HT-29 (cell line): ENCODE data around the gene P2RY12. TPM values are rescaled to one million over a fixed set of nuclear protein-coding genes. Genes with fewer than 3 reads are reported as not detected.

Experiments used
- DNase-seq: peaks from one replicate; pipeline ENCODE4 v3.0.0-alpha.2; 2015; ENCODE audit warnings: low spot score
- total RNA-seq: library from RNA; depleted of rRNA; stranded (reverse); fragments of >200 nt; shearing (Covaris generic); gene quantifications from 2 replicates; pipeline ENCODE4 v1.2.3, GENCODE V29; 2014; rRNA removed

Gene P2RY12
- total RNA-seq = not detected in 2 replicates

DNA sequence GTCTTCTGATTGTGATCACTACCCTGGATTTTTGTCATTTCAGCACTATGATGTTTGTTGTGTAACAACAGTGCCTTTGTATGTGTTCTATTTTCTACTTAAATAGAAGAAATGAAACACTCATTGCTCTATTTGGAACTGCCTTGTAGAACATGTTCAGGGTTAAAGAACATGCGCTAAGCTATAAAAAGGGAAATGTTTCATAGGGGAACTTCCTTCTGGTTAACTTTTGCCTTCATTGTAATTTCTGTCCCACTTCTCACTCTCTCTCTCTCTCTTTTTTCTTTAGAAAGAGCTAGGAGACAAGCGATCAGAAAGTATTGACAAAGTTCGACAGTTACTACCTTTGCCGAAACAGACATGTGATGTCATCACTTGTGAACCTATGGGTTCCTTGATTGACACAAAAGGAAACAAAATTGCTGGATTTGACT lies at the start of gene P2RY12:
Gene P2RY12 (minus strand): TSS at position 13 of the 434 bp plus-strand sequence. CDS start 45,908 bp downstream, outside the sequence.
- DNase-seq = no peak

DNA sequence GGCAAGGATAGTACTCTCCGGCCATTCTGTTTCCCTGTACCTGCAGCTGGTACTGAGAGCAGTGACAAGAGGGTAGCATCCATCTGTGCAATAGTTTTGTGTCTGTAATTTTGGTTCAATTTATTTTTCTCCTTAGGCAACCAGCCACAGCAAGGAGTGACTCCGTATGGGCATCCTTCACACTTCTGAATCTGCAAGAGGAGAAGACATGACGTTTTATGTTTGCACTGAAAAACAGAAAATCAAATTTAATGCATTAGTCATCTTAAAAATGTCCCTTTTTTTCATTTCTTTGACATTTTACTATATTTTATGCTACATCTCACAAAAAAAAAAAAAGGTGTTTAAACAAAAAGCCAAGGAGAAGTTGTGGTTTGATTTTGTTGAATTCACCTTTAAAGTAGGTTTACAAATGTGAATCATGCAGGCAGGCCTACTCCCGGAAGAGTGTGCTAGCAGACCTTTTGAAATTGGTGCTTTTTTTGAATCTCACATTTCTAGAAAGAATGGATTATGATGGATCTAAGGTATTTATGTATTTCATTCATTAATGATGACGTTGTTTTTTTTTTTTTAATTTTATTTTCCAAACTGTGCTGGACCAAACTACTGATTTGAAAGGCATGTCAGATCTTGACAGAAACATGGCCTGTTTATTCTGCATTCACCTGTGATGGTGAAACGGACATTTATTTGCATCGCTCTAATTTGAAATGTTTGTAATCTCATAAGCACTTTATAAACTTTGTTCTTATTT lies 48.2 kb upstream of the P2RY12 start:
- DNase-seq = no peak

DNA sequence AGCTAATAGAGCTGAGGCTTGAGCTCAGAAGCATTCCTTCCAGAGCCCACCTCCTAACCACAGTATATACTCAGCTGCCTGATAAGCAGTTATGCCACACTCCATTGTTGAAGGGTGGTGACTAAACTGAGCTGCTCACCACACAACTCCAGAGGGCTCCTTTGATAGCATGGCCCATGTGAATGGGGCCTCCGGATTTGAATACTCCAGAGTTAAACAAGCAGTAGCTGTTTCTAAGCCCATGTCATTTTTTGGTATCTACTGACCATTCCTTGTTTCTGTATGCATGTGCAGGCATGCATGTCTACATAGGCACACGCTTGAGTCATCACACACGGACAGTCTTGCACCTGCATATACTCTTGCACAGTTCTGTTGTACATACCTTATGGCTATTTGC lies 47.4 kb upstream of the P2RY12 start:
- DNase-seq = peak; percentile 42

DNA sequence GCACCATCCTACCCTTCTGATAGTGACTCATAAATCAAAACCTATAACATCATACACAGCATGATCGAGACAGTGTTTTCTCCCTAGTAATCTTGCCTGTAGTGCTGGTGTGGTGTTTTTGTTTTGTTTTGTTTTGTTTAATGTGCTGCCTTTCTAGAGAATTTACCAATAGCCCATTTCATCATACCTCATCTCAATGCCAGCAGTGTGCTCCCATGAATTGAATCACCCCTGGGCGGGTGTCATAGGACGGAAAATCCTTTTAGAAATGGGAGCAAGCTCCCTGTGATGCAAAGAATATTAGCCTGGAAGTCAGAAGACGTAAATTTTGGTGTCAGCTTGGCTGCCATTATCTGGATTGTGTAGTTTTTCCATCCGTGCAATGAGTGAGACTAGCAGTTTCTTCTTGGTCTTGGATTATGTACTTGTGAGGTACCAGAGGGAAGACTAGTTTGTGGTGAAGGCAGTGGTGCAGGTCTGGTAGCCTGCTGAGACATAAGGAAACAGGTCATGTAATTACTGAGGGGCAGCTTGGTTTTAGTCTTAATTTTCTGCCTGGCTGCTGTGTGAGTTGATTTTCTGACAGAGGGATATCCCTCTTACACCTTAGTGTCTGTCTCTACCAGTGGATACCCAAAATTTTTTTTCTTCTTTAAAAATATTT lies 46.4 kb upstream of the P2RY12 start:
- no peak for DNase-seq

DNA sequence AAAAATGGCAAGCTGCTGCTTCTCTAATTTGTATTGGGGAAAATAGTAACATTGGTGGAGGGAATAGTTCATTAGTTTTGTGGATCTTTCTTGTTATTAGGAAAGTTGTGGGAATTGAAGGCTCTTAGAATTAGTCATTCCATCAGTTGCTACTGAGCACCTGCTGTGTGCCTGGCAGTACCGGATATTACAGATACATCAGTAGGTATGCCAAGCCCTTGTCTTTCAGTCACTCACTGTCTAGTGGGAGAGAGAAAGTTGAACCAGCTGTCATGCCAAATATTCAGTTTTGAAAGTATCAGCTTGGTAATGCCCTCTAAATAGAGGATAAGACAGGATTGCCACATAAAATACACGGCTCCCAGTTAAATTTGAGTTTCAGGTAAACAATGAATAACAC lies 43.8 kb upstream of the P2RY12 start:
- no peak for DNase-seq

DNA sequence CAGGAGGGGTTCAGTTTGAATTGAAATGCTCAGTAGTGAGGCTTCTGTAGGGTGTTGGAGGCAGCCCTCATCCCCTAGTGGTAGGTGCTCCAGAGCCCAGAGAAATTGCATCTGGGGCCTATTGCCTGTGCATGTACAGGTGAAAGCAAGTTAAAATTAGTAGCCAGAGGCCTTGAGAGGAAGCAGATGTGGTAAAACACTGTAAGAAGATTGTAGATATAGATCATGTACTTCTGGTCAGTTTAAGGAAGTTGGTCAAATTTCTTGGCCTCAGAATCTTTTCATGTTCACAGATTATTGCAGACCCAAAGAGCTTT lies 41.7 kb upstream of the P2RY12 start:
- no peak for DNase-seq

DNA sequence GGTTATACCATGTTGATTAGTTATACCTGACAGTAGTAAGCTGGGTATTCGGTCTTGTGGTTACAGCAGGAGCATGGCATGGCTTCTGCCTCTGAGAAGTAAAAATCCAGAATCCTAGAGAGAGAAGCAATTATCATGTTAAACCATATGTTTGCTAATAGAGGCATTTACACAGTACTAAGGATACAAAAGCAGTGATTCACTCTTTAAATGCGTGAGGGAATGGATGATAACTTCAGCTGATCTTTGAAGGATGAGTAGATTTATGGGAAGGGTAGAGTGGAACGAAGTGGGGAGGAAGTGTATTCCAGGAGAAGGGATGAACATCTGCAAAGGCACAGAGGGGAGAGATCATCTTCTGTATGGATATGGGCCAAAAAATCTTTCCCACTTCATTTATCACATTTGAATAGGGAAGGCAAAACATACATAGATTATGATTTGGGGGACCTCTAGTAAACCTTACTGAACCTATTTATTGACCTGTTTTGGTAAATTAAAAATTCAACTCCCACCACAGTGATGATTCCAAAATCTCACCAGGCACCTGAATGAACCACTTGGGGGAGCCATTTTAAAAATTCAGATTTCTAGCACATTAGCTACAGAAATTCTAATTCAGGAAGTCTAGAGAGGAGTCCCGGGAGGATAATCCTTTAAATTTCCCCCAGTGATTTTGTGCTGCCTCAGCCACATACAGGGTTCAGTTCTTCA lies 41.2 kb upstream of the P2RY12 start:
- peak; percentile 52 for DNase-seq

DNA sequence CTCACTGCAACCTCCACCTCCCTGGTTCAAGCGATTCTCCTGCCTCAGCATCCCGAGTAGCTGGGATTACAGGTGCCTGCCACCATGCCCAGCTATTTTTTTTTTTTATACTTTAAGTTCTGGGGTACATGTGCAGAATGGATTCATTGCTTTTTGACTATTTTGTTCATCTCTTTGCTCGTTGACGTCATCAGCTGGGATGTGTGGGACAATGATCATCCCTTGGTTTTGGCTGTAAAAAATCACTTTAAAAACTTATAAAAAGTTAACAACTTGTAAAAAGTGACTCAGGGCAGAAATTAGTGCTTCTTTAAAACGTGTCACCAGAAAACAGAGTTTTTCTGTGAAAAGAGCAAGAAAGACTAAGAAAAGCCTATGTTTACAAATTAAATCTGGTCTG lies 38.5 kb upstream of the P2RY12 start:
- no peak for DNase-seq

DNA sequence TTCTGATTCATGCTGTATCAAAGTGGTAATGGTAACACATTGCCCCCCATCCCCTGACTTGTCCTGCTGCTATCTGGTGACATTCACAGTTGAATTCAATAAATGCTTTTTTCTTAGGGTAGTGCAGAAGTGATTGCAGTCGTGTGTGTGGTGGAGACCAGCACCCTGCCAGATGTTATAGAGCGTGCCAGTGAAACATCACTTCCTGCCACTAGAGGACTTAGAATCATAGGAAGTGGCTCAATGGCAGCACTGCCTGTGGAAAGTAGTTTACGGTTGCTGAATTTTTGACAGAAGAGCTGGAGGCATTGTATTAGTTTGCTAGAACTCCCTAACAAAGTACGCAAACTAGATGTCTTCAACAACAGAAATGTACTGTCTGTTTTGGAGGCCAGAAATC lies 37.4 kb upstream of the P2RY12 start:
- DNase-seq = peak; percentile 18

DNA sequence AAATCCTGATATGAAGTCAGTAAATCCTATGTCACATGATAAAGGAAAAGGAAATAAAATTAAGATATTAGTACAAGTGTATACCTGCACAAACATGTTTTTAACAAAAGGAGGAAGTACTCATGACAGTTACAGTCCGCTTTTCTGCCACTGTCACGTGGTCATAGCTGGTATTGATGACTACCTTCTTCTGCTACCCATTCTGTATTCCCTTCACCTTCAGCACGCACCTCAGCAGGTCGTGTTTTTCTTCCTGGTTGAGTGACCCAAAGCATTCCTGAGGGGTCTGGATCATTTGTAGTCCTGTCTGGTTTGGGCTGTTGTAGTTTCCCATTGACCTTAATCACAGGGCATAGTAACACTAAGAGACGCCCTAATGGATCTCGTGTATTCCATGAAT lies 35.3 kb upstream of the P2RY12 start:
- DNase-seq = no peak

DNA sequence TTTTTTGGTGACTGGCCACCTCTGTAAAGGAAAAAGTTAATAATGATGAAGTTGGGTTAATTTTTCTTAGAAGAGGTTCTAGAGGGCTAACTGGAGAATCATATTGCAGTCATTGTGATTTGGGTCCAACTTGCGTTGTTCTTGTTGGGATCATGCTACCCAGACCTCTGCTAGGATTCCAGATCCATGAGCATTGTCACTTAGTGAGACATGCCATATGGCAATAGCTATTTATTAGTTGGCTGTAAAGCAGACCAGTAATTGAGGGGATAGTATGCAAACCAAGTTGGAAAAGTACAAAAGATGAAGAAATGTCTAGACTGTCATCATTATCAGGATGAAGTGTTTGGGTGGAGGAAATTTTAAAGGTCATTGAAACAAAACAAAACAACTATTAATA lies 30.7 kb upstream of the P2RY12 start:
- DNase-seq = no peak

DNA sequence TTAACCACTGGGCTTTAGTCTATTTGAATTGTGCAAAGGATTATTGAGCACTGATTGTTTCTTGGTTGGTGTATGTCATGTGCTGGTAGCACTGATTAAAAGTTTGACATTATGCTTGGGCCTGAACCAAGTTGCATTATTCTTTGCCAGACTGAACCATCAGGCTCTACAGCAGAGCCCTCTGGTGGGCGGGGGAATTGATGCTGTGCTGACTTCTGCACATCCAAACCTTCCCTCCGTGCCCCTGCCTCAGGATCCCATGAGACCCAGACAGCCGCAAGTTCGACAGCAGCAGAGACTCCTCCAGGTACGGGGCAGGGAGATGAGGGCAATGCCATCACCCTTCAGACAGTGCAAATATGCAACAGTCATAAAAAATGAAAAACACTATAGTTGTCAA lies 28.4 kb upstream of the P2RY12 start:
- DNase-seq = no peak

DNA sequence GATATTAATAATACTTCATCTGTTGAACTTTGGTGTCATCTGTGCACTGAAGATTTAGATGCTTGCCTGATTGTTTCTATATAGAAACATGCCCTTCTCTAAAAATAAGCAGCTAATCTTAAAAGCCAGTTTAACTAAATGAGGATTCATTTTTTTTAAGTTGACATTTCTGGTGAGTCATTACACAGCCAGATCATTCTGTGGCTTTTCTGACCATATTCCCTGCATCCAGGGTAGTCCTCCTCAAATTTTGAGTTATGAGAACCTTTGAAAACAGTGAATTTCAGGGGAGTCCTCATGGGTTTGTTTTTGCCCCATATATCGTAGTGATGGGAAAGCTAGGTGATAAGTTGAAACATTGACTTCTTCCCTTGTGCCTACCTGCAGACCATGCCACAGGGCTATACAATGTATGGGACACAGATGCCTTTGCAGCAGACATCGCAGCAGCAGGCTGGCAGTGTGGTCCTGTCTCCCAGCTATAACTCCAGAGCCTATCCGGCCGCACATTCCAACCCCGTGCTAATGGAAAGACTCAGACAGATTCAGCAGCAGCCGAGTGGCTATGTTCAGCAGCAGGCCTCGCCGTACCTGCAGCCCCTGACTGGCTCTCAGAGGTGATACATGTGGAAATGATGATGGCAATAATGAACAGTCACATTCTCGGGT lies 26.5 kb upstream of the P2RY12 start:
- no peak for DNase-seq

DNA sequence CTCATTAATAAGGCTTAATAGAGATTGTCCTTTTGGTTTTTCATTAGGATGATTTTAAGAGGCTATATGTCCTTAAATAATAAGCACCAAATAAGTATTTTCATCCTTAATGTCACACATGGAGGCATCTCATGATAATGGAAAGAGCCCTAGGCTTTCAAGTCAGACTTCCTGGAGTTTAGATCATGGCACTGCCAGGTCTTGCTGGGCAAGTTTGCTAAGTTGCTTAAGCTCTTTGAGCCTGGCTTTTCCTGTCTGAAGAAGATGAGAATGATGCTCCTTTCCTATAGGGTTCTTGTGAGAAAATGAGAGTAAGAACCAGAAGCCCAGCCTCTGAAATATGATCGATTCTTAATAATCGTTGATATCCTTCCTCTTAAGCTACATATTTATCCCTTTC lies 23.4 kb upstream of the P2RY12 start:
- DNase-seq = no peak

DNA sequence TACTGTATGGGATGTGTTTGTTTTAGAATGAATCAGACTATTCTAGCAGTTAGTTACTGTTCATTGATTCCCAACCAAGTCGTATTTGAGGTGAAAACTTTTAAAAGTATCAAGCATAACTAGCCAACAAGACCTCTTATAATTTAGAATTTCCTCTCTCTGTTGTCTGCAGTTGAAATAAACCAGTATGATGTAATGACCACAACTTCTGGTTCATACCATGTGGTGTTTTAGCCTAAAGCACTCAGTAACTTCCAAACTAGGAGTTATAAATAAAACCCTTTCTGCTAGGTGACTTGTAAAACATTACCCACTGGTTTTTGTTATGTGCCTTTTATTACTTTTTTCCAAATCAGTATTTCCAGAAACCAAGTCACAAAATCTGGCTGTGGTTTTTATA lies 19.8 kb upstream of the P2RY12 start:
- no peak for DNase-seq

DNA sequence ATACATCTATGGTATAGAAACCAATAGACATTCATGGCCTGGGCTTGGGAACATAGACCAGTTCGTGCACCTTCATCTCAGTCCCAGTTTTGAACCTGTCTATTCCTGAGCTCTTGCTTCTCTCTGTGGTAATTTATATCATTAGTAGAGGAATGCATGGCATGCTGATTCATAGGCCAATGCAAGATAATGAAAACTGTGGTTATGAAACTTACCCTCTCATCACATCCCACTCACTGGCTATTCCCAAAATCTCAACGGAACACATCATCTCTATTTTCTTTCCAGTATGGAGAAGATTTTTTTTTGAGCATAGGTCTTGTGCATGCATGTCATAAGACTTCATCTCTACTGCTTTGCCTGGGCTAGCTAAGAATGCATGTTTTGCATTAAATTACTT lies 18.7 kb upstream of the P2RY12 start:
- no peak for DNase-seq

DNA sequence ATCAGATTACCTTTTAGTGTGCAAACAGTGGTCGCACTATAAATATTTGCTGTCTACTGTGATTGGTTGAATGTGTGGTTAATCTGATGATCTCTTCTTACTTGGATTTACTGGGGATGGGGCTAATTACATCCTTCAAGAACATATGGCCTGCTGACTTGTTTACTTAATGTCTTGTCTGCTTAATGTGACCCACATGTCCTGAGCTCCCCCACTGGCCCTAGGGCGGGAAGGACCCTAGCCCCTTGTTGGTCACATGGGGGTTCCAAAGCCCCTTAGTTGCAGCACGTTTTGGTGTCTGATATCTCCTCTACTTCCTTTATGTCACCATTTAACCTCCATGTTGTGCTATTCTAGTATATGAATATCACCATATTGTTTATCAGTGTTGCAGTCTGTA lies 17.8 kb upstream of the P2RY12 start:
- DNase-seq = no peak

DNA sequence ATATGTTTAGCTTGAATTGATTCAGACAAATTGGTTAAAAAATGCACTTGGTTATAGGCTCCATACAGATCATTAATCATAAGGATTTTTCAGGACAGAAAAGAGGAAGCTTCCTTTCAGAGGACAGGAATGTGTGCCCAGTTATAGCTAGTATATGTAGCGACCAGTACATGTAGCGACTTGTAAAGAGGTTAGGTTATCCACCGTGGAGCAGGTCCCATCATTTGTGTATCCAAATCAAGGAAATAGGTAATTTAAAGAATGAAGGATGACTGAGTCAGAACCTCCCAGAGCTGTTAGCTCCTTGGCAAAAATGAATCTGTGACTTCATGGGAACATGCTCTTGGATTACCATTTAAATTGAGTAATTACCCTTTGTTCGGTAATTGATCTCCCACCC lies 15.8 kb upstream of the P2RY12 start:
- no peak for DNase-seq

DNA sequence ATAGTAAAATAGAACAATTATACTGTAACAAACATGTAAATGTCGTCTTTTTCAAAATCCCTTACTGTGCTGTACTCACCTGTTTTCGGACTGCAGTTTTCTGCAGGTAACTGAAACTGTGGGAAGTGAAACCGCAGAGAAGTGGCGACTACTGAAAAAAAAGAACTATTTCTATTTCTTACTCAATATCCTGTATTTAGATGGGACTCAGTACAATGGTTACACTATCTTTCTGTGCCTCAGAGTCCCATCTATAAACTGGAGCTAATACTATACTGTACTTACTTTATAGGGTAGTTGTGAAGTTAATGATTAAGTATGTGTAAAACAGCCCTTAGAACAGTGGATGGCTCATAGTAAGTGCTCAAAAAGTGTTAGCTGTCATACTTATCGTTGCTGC lies 14.3 kb upstream of the P2RY12 start:
- DNase-seq = peak; percentile 34

DNA sequence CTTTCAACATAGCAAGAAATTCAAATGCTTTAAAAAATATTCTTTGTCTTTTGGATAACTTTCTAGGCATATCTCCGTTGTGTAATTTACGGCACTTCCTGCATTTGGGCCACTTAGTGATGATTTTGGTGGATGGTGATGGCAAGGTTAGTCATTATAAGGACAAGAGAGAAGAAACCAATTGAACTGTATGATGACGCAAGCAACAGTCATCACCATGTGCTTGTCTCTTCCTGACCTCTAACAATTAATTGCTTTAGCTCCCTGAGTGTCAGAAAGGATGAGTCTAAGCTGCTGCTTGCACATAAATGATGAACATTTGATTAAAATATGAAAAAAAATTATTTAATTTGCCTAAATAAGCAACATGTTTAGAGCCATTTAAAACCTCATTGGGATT lies 11.3 kb upstream of the P2RY12 start:
- no peak for DNase-seq

DNA sequence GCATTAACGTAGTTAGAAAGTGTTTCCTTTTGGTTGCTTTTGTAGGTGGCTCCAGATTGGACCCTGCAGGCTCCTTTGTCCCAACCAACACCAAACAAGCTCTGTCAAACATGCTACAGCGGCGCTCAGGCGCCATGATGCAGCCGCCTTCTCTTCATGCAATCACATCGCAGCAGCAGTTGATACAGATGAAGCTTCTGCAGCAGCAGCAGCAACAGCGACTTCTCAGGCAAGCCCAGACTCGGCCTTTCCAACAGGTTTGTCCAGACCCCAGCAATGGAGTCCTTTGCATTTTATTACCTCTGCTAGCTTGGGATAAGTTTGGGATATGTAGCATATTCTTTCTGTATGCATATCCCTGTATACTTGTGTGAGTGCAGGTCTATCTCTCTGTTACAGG lies 10.1 kb upstream of the P2RY12 start:
- DNase-seq = no peak

DNA sequence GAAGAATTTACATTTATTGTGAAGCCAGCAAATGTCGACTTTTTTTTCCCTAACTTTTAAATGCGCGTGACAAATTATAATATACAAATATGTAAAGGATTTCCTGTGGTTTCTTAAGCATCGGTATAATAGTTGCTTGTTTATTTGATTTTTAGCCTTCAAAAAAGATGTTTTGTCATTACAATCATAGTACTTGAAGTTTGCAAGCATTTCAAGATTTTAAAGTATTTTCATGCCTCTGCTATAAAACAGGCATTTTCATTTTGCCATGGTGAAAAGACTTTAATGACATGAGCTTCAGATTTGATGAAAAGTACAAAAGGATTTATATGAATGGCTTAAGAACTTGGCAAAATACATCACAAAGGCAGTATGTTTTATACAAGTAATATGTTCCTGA lies 9.4 kb upstream of the P2RY12 start:
- DNase-seq = no peak
